ENCODE results near the gene DMC1. TPM values are rescaled to one million over a fixed set of nuclear protein-coding genes. Genes with fewer than 3 reads are reported as not detected.
A peak's percentile ranks its signal among the peaks of the same experiment; 100 is the strongest.
"Not testable (repeated sequence)": the region's sequence is repeated elsewhere in the genome, so short reads cannot be mapped to it uniquely, and the experiment has no call there.

DMC1 gene
- total RNA-seq, 4 donors from 2014 or later: 0.22 to 3.5 (median 0.49) TPM; not detected in 1

DNA sequence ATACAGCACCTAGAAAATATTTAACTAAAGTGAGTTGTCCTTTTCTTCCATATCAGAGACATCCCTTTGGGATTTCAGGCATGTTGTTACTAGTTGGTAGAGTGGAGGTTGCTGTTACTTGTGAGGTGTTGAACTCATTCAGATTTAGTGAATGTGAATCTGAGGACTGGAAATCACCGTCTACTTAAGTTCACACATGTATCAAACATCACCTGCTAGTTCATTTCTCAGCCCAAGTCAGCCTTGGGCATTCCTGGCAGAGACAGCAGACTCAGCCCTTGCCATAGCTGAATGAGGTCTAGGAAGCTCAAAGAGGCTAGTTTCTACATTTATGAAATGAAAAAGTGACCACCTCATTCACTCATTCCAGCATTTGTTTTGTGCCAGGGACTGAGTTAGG lies 92.4 kb downstream of the DMC1 start:
- intact Hi-C loops (cut with DNase I; ENCODE audit: low total_unique reads): no loop called here
- no peak for DNase-seq (ENCODE audit: low spot score in 2 of 2)
- no peak overlapping the region for H3K4me3 ChIP-seq (ENCODE audit: low read depth, poor library complexity, severe bottlenecking)
- 52 to 71% methylated on average over 1 of the region's 1 CpG for WGBS, 2 donors
- no peak for TF ChIP-seq POLR2A (IDR thresholded peaks at IDR 0.05)
- TF ChIP-seq, protein P1, sequence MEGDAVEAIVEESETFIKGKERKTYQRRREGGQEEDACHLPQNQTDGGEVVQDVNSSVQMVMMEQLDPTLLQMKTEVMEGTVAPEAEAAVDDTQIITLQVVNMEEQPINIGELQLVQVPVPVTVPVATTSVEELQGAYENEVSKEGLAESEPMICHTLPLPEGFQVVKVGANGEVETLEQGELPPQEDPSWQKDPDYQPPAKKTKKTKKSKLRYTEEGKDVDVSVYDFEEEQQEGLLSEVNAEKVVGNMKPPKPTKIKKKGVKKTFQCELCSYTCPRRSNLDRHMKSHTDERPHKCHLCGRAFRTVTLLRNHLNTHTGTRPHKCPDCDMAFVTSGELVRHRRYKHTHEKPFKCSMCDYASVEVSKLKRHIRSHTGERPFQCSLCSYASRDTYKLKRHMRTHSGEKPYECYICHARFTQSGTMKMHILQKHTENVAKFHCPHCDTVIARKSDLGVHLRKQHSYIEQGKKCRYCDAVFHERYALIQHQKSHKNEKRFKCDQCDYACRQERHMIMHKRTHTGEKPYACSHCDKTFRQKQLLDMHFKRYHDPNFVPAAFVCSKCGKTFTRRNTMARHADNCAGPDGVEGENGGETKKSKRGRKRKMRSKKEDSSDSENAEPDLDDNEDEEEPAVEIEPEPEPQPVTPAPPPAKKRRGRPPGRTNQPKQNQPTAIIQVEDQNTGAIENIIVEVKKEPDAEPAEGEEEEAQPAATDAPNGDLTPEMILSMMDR (IDR thresholded peaks at IDR 0.05): no peak

DNA sequence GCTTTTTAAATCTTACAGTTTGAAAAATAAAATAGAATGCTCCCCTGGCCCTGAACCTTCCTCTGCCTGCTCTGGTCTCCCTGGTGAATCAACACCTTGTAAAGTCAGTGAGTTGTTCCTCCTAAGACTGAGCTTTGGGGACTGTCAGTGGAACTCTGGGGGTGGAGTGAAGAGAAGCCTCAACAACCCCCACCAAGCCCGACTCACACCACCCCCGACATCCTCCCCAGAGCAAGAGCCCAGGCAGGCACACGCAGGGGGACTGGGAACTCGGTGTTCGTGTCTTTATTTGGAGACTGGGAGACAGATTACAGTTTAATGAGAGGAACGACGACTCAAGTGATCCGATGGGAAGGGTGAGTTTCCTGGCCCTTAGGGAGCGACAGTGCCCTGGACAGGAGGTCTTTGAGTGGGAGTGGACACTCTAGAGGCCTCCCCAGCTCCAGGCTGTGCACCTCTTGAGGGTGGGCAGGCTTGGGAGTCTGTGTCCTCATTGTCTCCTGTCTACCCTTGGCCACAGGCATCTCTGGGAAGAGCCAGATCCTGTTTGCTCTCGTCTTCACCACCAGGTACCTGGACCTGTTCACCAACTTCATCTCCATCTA lies 95.9 kb downstream of the DMC1 start:
- no peak overlapping the region for H3K4me3 ChIP-seq (ENCODE audit: low read depth, poor library complexity, severe bottlenecking)
- DNase-seq (ENCODE audit: low spot score in 2 of 2): no peak
- TF ChIP-seq, protein P1 (IDR thresholded peaks at IDR 0.05): no peak
- no peak for TF ChIP-seq POLR2A (IDR thresholded peaks at IDR 0.05)
- intact Hi-C loops (cut with DNase I; ENCODE audit: low total_unique reads): no loop called here
- WGBS, 2 donors: 62 to 81% methylated on average over 10 of the region's 10 CpGs

DNA sequence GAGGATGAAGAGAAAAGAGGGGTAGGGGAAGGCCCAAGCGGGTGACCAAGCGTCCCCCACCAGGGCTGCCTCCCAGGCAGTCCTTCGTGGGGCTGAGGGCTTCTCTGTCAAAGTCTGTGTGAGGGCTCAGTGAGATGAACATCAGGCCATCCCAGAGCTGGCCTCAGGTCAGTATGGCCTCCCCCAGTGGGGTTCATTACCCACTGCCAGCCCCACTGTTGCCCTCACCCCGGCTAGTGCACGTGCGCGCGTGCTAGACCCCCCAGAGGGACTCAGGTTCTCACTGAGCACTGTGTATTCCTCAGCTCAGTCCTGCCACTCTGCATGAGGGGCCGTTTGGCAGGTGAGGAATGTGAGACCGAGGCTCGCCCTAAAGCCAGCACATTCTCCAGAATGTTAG lies 98.7 kb downstream of the DMC1 start:
- peak in 1 of 2 donors; percentile 81 for DNase-seq (ENCODE audit: low spot score in 2 of 2)

DNA sequence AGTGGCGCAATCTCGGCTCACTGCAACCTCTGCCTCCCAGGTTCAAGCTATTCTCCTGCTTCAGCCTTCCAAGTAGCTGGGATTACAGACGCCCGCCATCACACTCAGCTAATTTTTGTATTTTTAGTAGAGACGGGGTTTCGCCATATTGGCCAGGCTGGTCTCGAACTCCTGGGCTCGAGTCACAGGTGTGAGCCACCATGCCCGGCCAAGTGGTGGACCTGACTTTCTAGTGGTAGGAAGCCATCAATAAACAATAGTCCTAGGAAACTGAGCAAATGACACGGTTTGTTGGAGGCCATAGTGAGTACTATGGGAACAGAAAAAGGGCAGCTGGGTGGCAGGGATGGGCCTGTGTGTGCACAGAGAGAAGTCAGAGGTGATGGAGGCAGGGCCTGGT lies 99.8 kb downstream of the DMC1 start:
- WGBS, 2 donors: 92 to 95% methylated on average over 10 of the region's 10 CpGs
- H3K4me3 ChIP-seq (ENCODE audit: low read depth, poor library complexity, severe bottlenecking); intact Hi-C loops (cut with DNase I; ENCODE audit: low total_unique reads): not testable (repeated sequence)
- DNase-seq (ENCODE audit: low spot score in 2 of 2): peak in 1 of 2 donors; percentile 79

More for the DNA sequence above, 98.7 kb downstream of the DMC1 start:
- no peak overlapping the region for H3K4me3 ChIP-seq (ENCODE audit: low read depth, poor library complexity, severe bottlenecking)
- 87% methylated on average over 11 of the region's 11 CpGs for WGBS, 2 donors
- TF ChIP-seq, protein P1 (IDR thresholded peaks at IDR 0.05): no peak
- TF ChIP-seq POLR2A (IDR thresholded peaks at IDR 0.05): no peak
- intact Hi-C loops (cut with DNase I; ENCODE audit: low total_unique reads): no loop called here

DNA sequence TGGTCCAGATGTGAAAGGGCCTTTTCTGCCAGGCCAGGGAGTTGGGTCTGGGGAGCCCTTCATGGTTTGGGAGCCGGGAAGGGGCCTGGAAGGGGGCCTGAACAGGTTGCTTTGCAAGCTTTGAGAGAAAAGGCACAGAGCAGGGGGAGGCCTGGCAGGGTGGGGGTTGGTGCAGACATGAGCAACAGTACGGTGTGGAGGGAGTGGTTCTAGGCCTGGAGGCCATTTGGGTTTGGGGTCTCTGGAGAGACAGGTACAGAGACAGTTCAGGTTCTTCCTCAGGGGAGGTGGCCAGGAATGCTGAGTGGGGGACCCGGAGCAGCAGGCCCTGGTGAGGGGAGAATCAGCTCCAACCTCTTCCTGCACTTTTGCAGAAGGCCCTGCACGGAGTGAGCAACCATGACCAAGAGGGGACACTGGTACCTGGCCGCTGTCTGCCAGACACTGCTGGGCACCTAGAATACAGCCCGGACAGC lies 100.6 kb downstream of the DMC1 start:
- peak in 1 of 2 donors; percentile 79 for DNase-seq (ENCODE audit: low spot score in 2 of 2)
- no peak for TF ChIP-seq POLR2A (IDR thresholded peaks at IDR 0.05)
- TF ChIP-seq, protein P1 (IDR thresholded peaks at IDR 0.05): no peak
- 86 to 87% methylated on average over 6 of the region's 6 CpGs for WGBS, 2 donors
- intact Hi-C loops (cut with DNase I; ENCODE audit: low total_unique reads): no loop called here
- H3K4me3 ChIP-seq (ENCODE audit: low read depth, poor library complexity, severe bottlenecking): no peak overlapping the region

Other genes with a start within 250 kb of the DMC1 start
- 1 to 10 TPM in 1 of 4 donors, under 1 TPM in 2, not detected in 1; 0.29 to 1.4 (median 0.46) TPM for gene KCNJ4, start 115.0 kb downstream of the DMC1 start, total RNA-seq
- 1 to 10 TPM in 2 of 4 donors, under 1 TPM in 2; 0.80 to 5.1 (median 1.3) TPM for gene KDELR3, start 102.1 kb downstream of the DMC1 start, total RNA-seq
- gene DDX17, start 63.9 kb downstream of the DMC1 start, total RNA-seq: 100 to 1,000 TPM; 419 to 723 (median 493) TPM
- gene FAM227A, start 86.2 kb upstream of the DMC1 start, total RNA-seq: 1 to 10 TPM in 3 of 4 donors, under 1 TPM in 1; 0.97 to 3.9 (median 2.4) TPM
- 10 to 100 TPM; 16.6 to 26.6 (median 22.1) TPM for gene CBY1, start 86.5 kb upstream of the DMC1 start, total RNA-seq
- gene TOMM22, start 111.8 kb upstream of the DMC1 start, total RNA-seq: 10 to 100 TPM; 24.8 to 42.2 (median 34.5) TPM
- gene JOSD1, start 130.8 kb upstream of the DMC1 start, total RNA-seq: 10 to 100 TPM; 52.0 to 90.6 (median 68.0) TPM
- gene GTPBP1, start 135.8 kb upstream of the DMC1 start, total RNA-seq: 10 to 100 TPM; 53.1 to 79.9 (median 72.7) TPM
- gene SUN2, start 185.8 kb upstream of the DMC1 start, total RNA-seq: 100 to 1,000 TPM; 231 to 344 (median 282) TPM
- gene DNAL4, start 224.0 kb upstream of the DMC1 start, total RNA-seq: 10 to 100 TPM; 15.3 to 24.2 (median 23.7) TPM

All from lower leg skin (tissue), 4 donors.